Activated T-cell treated with anti-CD3 and anti-CD28 coated beads for 48 hours (primary cell): ENCODE results near the gene METTL9.
"Not testable (repeated sequence)": the region's sequence is repeated elsewhere in the genome, so short reads cannot be mapped to it uniquely, and the experiment has no call there.

Experiments
- DNase-seq: peaks from one replicate; pipeline ENCODE4 v3.0.0-alpha.2; 2020; ENCODE audit warnings: low read depth

The METTL9 gene

DNA sequence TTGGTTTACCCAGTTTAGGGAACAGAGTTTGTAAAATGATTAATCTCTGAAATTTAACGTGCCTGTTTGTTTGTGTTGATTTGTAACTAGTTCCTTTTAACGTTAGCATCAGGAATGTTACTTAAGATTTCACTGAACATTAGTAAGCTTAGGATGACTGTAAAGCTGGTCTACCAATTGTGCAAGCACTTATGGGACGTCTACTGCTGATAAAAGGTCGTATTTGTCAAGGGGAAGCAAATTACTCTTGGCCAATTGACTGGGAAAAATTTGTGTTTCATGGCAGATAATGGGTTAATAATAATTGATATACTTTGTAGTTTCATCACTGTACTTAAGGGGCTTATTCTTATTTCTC, 11.8 kb downstream of the METTL9 start:
- no peak for DNase-seq

DNA sequence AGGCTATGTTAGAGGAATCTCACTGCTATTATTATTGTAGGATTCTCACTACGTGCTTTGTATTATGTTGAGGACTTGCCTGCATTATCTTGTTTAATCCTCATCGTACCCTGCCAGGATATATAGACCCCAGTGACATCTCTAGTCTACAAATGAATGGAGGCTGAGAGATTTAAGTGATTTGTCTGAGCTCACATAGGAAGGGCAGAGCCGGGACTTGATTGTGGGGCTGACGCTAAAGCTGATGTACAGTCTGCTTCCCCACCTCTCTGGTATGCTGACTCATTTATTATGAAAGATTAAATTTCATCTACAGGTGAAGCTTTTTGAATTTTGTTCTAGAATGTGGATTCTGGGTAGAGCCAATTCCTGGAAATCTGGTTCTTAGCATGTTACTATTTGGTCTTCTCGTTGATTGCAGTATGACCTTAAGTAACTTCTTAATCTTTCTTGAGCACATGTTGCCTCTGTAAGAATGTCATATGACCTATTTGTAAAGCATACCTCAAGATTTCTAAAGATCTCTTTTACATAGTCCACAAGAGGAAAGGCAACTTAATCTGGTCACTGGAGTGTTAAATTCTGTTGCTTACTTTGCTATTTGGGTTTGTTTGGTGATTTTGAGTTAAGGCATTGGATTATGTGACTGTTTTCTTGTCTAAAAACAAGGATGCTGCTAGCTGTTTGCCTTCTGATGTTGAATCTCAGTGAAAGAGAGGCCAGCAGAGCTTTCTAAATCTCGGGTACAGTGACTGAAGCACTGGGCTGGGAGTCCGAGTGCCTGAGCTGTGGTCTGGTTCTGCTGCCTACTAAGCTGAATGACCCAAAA, 12.4 kb downstream of the METTL9 start:
- DNase-seq = no peak

DNA sequence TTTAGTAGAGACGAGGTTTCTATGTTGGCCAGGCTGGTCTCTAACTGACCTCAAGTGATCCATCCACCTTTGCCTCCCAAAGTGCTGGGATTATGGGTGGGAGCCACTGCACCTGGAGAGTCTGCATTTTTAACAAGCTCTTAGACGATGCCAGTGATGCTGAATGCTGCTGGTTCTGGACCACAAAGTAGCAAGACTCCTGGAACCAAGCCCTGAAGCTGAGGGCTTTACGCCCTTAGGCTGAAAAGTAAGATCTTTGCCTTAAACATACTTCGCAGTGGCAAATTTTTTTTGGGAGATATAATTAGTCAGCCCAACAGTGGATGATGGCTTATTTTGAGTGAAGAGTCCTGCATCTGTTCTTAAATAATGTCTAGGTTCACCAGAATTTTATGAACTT, 14.0 kb downstream of the METTL9 start:
- DNase-seq = no peak

DNA sequence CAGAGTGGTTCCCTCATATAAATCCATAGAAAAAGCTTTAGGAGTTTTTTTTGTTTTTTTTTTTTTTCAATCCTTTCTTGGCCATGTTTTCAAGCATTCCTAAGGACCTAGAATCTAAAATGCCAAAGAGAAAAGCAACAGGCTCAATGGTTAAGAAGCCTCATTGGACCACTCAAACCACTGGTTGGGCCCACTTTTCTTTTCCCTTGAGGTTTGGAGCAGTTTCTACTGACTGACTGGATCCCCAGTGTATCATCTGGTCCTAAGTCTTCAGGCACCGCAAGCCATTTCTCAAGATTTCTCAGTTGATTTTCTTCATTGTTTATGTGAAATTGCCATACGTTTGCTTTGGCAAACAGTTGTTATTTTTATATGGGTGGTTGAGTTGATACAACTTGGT, 14.4 kb downstream of the METTL9 start:
- DNase-seq = no peak

DNA sequence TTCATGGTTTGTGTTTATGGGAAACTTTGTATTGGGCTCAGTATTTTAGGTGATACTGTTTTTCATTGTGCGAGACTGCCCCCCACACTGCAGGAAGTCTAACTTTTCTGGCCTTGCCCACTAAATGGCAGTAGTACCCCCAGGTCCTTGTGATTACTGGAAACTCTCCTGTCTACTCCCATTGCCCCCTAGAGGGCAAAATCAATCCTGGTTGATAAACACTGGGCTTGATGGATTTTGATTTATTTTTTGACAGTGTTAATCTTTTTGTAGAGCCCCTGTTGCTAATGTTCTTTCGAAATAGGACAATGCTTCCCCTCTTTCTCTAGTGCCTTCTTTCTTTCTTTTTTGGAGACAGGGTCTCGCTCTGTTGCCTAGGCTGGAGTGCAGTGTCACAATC, 15.5 kb downstream of the METTL9 start:
- DNase-seq = no peak

DNA sequence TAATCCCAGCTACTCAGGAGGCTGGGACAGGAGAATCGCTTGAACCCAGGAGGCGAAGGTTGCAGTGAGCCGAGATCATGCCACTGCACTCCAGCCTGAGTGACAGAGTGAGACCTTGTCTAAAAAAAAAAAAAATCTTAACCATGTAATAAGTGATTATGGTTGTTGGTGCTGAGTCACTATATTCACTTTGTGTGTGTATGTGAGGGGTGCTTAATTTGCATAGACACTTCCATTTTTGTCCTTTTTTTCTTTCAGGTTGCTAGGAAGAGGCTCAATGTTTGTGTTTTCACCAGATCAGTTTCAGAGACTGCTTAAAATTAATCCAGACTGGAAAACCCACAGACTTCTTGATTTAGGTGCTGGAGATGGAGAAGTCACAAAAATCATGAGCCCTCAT, 18.2 kb downstream of the METTL9 start:
- no peak for DNase-seq

DNA sequence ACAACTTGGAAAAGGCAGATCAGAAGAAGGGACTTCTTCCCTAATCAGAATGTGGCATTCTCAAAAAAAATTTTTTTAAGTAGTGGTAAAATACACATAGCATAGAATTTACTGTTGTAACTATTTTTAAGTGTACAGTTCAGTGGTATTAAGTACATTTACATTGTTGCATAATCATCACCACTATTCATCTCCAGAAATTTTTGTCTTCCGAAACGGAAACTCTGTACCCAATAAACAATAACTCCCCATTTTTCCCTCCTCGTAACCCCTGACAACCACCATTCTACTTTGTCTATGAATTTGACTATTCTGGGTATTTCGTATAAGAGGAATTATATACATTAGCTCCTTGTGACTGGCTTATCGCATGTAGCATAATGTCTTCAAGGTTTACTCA, 18.9 kb downstream of the METTL9 start:
- no peak for DNase-seq

DNA sequence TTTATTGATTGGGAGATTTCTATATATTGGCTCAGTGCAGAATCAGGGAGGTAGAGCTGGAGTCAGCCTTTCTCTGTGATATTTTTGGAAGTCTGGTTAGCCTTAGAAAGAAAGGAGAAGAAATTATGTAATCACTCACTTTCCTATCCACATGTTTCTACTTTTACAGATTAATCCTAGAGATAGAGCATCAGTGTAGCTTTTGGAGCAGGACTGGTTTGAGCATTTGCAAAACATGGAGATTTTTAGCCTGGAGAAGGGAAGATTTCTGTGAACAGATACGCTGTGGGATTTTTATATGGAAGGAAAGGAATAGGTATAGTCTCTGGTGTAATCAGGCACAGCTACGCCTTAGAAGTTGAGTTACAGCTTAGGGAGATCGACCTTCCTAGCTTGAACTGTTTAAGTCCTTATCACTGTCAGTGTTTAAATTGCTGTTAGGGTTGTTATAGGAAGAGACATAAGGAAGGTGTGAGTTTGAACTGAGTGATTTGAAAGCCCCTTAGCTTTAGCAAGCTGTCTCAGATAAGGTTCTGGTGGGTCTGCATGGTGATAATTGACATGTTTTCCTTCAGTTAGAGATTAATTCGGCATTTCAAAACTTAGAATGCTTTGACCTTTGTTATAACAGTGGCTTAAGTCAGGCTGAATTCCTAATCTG, 20.5 kb downstream of the METTL9 start:
- DNase-seq = no peak

DNA sequence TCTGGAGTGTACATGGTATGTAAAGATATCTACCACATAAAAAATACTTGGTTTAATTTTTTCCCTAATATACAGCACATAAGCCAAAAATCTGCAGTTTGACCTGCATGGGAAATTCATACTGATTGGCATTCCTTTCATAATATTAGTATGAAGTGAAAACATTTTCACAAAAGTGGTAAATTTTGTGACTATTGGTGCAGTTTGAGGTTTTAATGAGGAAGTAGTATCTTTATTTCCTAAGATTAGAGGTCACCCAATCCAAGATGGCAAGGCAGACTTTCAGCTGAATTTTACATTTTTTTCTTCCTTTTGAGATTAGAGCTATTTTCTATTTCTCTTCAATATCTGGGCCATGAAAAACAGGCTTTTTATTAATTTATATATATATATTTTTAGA, 21.2 kb downstream of the METTL9 start:
- no peak for DNase-seq

DNA sequence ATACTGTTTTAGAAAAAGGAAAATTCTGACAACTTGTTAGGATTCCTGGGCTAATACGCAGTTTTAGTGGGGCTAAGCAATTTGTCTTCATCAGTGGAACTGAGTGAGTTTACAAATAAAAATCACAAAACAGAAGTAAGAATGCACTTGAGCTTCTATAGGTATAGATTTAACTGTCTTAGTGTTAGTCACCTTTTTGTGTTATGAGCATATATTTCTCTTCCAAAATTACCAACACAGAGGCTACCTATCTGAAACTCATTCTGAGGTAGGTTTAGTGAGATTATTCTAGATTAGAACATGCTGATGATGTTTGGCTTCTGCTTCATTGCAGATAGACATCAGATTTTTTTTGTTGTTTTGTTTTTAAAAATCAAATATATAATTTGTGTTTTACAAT, 23.2 kb downstream of the METTL9 start:
- DNase-seq = no peak

DNA sequence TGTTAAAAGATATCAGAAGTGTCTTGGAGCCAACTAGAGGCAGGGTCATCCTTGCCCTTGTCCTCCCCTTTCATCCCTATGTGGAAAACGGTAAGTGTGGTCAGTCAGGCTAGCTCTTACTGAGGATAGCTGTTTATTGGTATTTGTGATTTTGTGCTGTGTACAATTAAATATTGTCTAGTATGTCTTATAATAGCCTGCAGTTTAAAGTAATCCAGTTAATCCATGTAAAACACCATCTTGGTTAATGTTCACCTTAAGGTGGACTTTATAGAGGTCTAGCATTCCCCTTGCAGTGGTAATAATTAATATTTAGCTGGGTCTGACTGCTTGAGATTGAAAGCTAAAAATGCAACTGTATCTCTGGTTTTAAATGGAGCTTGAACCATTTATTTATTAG, 25.6 kb downstream of the METTL9 start:
- DNase-seq = no peak

DNA sequence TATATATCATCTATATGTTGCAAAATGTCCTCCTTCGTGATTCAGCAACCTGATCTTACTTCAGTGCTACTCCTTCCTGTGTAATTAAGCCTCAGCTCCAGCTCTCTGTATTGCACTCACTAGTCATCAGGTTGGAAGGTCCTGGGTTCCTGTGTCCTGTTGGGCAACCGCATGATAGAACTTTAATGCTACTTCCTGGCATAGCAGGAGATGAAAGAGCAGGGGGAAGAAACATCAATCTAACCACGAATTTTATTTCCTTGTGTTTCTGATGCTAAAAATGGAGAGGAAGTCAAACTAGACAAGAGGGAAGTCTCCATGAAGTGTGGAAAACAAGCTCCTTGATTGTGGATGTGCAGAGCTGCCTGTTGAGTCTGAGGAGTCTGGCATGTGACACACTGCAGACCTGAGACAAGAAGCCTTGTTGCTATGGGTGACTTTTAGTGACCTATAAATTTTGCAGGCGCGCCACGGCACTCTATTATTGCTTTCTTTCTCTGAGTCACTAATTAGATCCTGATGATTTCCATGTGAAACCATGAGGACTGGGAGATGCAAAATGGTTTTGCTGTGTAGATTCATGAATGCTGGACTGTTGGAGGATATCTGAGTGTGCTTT, 27.4 kb downstream of the METTL9 start:
- DNase-seq = no peak

DNA sequence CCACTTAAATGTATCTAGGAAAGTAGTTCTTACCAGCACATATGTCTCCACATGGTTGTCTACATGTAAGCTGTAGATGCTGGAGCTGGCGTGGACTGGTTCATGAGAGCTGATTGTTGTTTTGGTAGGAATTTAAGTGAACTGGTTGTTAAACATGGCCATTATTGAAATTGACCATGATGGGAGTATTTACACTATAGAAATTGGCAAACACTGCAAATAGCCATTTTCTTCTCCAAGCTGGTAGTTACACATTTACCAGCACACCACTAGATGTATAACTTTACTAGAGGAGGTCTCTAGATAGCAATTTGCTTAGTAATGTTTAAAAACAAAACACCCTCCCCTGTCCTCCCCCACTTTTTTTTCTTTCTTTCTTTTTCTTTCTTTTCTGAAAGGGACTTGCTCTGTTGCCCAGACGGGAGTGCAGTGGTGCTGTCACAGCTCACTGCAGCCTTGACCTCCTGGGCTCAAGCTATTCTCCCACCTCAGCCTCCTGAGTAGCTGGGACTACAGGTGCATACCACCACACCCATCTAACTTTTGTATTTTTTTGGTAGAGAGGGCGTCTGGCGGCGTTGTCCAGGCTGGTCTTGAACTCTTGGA, 28.8 kb downstream of the METTL9 start:
- DNase-seq = no peak

DNA sequence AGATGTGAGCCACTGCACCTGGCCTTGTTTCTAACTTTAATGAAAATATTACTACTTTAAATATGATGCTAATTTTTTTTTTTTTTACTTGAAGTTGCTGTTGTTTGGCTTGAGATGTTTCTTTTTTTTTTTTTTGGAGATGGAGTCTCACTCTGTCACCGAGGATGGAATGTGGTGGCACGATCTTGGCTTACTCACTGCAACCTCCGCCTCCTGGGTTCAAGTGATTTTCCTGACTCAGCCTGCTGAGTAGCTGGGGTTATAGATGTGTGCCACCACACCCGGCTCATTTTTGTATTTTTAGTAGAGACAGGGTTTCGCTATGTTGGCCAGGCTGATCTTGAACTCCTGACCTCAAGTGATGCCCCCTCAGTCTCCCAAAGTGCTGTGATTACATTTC, 29.4 kb downstream of the METTL9 start:
- no peak for DNase-seq

DNA sequence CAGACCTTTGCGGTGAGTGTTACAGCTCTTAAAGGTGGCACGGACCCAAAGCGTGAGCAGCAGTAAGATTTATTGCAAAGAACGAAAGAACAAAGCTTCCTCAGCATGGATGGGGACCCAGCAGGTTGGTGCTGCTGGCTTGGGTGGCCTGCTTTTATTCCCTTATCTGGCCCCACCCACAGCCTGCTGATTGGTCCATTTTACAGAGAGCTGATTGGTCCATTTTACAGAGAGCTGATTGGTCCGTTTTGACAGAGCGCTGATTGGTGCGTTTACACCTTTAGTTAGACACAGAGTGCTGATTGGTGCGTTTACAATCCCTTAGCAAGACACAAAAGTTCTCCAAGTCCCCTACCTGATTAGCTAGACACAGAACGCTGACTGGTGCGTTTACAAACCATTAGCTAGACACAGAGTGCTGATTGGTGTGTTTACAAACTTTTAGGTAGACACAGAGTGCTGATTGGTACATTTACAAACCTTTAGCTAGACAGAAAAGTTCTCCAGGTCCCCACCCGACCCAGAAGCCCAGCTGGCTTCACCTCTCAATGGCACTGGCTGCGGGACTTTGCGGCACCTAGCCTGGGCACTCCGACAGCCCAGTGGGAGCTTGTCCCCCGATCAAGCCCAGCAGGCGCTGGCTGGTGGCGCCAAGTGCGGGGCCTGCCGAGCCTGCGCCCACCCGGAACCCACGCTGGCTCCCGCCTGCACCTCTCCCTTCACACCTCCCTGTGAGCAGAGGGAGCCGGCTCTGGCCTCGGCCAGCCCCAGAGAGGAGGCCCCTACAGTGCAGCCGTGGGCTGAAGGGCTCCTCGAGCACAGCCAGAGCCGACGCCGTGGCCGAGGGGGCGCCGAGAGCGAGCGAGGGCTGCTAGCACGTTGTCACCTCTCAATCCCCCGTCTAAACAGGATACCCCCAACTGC, 30.5 kb downstream of the METTL9 start:
- DNase-seq = not testable (repeated sequence)

DNA sequence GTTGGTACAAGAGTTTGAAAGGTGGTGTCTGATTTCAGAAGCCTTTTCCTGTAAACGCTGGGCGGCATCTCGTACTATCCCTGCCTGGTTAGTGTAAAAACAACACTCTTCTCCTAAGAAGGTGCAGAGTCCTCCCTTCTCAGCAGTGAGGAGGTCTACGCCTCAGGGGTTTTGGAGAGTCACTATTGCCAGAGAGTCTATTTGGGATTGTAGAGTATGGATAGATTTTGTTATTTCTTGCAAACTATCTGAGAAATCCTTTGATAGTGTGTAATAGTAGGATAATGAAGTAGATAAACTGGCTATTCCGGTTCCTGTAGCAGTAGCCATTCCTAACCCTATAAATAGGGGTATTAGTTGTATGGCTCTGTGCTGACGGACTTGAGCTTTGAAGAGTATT, 31.5 kb downstream of the METTL9 start:
- not testable (repeated sequence) for DNase-seq

DNA sequence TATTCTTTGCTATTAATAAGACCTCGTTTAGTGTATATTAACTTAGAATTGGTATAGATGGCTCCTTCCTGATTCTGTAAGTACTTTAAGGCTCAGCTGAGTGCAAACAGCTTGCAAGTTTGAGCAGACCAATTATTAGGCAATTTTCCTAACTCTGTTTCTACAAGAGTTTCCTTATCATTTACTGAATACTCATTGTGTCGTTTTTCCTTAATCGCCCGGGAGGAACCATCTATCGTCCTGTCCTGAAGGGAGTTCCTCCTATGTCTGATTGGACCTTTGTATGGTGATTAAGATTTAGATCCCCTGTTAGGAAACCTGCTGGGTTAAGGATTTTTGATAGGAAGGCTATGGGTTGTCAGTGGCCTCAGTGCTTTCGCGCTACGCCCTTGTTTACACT, 32.0 kb downstream of the METTL9 start:
- not testable (repeated sequence) for DNase-seq

DNA sequence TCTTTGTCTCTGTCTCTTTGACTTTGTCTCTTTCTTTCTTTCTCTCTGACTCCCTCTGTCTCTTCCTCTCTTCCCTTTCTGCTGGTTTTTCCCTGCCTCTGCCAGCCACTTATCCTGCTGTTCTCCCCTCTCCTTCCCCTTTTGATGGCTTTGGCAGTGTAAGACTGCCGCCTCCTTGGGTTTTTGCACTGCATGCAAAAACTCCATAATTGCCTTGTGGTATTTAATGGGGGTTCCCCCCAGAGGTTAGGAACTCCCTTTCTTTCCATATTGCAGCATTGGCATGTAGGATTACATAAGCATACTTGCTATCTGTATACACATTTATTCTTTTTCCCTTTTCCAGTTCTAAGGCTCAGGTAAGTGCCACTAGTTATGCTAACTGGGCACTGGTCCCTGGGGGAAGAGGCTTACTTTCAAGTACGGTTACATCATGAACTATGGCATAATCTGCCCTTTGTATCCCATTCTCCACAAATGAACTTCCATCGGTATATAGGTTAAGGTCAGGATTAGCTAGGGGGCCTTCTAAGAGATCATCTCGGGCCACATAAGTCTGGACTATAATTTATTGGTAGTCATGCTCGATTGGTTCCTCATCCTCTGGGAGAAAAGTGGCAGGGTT, 32.7 kb downstream of the METTL9 start:
- DNase-seq = not testable (repeated sequence)

DNA sequence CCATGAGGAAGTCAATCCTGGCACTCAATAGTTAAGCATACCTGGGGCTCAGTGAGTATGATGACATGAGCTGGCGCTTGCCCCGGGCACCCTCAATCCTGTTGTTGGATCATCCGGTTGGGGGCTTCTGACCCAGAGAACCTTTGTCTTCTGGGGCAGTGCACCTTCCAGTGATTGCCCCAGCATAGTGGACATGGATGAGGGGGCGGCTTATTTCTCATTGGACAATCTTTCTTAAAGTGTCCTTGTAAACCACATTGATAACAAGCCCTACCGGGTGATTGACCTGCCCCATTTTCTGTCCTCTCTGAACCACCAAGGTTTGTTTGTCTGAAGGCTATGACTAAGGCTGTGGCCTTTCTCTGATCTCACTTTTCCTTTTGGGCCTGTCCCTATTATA, 34.8 kb downstream of the METTL9 start:
- no peak for DNase-seq

DNA sequence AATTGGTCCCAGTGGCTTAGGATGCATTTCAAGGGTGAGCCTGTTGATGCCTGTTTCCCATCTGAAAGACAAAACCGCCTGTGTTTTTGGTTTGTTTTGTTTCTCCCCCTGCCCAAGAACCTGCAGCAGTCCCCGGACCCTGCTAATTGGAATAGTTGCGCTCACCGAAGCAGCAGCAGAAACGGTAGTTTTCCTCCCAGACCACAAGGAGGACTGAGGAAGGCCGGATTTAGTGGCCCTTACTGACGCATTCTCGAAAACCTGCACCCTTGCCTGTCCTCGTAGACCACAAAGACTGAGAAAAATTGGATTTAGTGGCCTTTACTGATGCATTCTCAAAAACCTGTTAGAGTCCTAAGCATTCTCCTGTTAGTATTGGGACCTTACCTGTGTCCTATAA, 36.3 kb downstream of the METTL9 start:
- not testable (repeated sequence) for DNase-seq
